MM.1S (cell line): ENCODE measurements around the gene RNF11.

Source experiments
- DNase-seq: peaks from one replicate; pipeline ENCODE4 v3.0.0-alpha.2; 2015
- H2AFZ ChIP-seq: fragments of 300-600 bp; sonication (generic); 2 replicates; pipeline ENCODE4 v1.6.0; 2016; ENCODE audit warnings: antibody characterized with exemption, low read length
- H3F3A ChIP-seq: fragments of 300-600 bp; sonication (generic); 2 replicates; pipeline ENCODE4 v1.6.1; 2016; ENCODE audit warnings: mild to moderate bottlenecking, antibody characterized with exemption, low read length, moderate library complexity, mixed read lengths; ENCODE audit not compliant: insufficient read depth
- H3K27ac ChIP-seq: fragments of 300-600 bp; sonication (generic); 2 replicates; pipeline ENCODE4 v1.5.1; 2016; ENCODE audit warnings: mild to moderate bottlenecking, low read length
- H3K27me3 ChIP-seq: fragments of 300-600 bp; sonication (generic); replicated peaks from 2 replicates; pipeline ENCODE4 v1.6.0; 2016; ENCODE audit warnings: low read length; ENCODE audit not compliant: insufficient read depth
- H3K36me3 ChIP-seq: fragments of 300-600 bp; sonication (generic); replicated peaks from 2 replicates; pipeline ENCODE4 v1.6.1; 2016; ENCODE audit warnings: mild to moderate bottlenecking, low read length, mixed read lengths; ENCODE audit not compliant: insufficient read depth
- H3K4me1 ChIP-seq: fragments of 300-600 bp; sonication (generic); 2 replicates; pipeline ENCODE4 v1.6.1; 2016; ENCODE audit warnings: low read length, mixed read lengths
- H3K4me2 ChIP-seq: fragments of 300-600 bp; sonication (generic); 2 replicates; pipeline ENCODE4 v1.6.0; 2016; ENCODE audit warnings: low read depth, low read length
- H3K4me3 ChIP-seq: fragments of 300-600 bp; sonication (generic); 2 replicates; pipeline ENCODE4 v1.5.1; 2016; ENCODE audit warnings: low read length, mixed read lengths
- H3K79me2 ChIP-seq: fragments of 300-600 bp; sonication (generic); 2 replicates; pipeline ENCODE4 v1.6.1; 2016; ENCODE audit warnings: mixed run types, low read length, mixed read lengths
- H3K9ac ChIP-seq: fragments of 300-600 bp; sonication (generic); 2 replicates; pipeline ENCODE4 v1.6.1; 2016; ENCODE audit warnings: low read length, mixed read lengths
- H3K9me2 ChIP-seq: fragments of 300-600 bp; sonication (generic); replicated peaks from 2 replicates; pipeline ENCODE4 v1.6.1; 2016; ENCODE audit warnings: mild to moderate bottlenecking, low read length, mixed read lengths; ENCODE audit not compliant: insufficient read depth
- H3K9me3 ChIP-seq: fragments of 300-600 bp; sonication (generic); replicated peaks from 2 replicates; pipeline ENCODE4 v1.6.1; 2016; ENCODE audit warnings: mild to moderate bottlenecking, low read length, mixed read lengths; ENCODE audit not compliant: insufficient read depth
- H4K20me1 ChIP-seq: fragments of 300-600 bp; sonication (generic); 2 replicates; pipeline ENCODE4 v1.6.1; 2016; ENCODE audit warnings: mild to moderate bottlenecking, low read length, moderate library complexity, mixed read lengths; ENCODE audit not compliant: insufficient read depth
- EZH2 ChIP-seq: fragments of 300-600 bp; sonication (generic); optimal IDR thresholded peaks from 2 replicates; pipeline ENCODE3; 2017; ENCODE audit warnings: low read depth, mild to moderate bottlenecking, antibody characterized with exemption, low read length, mixed read lengths
- EZH2phosphoT487 ChIP-seq: fragments of 300-600 bp; sonication (generic); IDR thresholded peaks from 2 replicates; pipeline ENCODE4 v1.6.1; 2018; ENCODE audit warnings: antibody characterized with exemption, low read length
- TF ChIP-seq, protein P1 (sequence below): fragments of 300-600 bp; sonication (generic); IDR thresholded peaks from 2 replicates; pipeline ENCODE4 v1.5.1; 2016; ENCODE audit warnings: antibody characterized with exemption, low read length, mixed read lengths

Gene RNF11

DNA sequence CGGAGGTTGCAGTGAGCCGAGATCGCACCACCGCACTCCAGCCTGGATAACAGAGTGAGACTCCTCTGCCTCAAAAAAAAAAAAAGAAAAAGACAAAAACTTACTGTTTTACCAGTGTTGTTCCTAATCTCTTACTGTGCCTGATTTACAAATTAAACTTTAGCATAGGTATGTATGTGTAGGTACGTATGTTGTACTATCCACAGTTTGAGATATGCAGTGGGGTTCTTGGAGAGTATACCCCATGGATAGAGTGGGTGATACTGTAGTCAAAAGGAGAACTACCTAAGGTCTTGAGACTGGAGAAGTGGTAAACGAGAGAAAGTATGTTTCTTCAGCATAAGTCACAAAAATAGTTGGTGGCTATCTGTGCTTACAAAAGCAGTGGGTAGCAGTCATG is 38.6 kb downstream of the RNF11 start:
- H4K20me1 ChIP-seq: no peaks in the 10 kb centered on the region
- H3K36me3 ChIP-seq: no peaks in the 10 kb centered on the region; the same call in 1 of the 2 replicates
- H3K9me2 ChIP-seq: no peaks in the 10 kb centered on the region
- no peak for DNase-seq
- no peaks in the 10 kb centered on the region for H3K9me3 ChIP-seq
- no peak overlapping the region for H3K4me2 ChIP-seq
- H3K27ac ChIP-seq: no peak overlapping the region
- H3F3A ChIP-seq: no peaks in the 10 kb centered on the region
- no peaks in the 10 kb centered on the region for H3K79me2 ChIP-seq
- TF ChIP-seq EZH2: no peak
- no peak for TF ChIP-seq EZH2phosphoT487
- TF ChIP-seq, protein P1, sequence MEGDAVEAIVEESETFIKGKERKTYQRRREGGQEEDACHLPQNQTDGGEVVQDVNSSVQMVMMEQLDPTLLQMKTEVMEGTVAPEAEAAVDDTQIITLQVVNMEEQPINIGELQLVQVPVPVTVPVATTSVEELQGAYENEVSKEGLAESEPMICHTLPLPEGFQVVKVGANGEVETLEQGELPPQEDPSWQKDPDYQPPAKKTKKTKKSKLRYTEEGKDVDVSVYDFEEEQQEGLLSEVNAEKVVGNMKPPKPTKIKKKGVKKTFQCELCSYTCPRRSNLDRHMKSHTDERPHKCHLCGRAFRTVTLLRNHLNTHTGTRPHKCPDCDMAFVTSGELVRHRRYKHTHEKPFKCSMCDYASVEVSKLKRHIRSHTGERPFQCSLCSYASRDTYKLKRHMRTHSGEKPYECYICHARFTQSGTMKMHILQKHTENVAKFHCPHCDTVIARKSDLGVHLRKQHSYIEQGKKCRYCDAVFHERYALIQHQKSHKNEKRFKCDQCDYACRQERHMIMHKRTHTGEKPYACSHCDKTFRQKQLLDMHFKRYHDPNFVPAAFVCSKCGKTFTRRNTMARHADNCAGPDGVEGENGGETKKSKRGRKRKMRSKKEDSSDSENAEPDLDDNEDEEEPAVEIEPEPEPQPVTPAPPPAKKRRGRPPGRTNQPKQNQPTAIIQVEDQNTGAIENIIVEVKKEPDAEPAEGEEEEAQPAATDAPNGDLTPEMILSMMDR: no peak
- H3K27me3 ChIP-seq: no peaks in the 10 kb centered on the region
- H2AFZ ChIP-seq: no peak overlapping the region
- H3K9ac ChIP-seq: no peak overlapping the region
- no peaks in the 10 kb centered on the region for H3K4me1 ChIP-seq
- no peak overlapping the region for H3K4me3 ChIP-seq

DNA sequence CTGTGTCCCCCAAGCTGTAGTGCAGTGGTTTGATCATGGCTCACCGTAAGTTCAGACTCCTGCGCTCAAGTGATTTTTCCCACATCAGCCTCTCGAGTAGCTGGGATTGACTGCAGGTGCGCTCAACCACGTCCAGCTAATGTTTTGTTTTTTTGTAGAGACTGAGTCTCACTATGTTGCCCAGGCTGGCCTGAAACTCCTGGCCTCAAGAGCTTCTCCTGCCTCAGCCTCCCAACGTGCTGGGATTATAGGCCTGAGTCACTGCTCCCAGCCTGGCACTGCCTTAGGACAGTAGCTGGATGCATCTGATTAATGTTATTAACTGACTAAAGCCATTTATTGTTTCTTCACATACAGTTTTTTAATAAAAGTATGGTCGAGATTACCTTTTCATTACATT is 40.2 kb downstream of the RNF11 start:
- no peaks in the 10 kb centered on the region for H4K20me1 ChIP-seq
- DNase-seq: no peak
- no peaks in the 10 kb centered on the region for H3K79me2 ChIP-seq

DNA sequence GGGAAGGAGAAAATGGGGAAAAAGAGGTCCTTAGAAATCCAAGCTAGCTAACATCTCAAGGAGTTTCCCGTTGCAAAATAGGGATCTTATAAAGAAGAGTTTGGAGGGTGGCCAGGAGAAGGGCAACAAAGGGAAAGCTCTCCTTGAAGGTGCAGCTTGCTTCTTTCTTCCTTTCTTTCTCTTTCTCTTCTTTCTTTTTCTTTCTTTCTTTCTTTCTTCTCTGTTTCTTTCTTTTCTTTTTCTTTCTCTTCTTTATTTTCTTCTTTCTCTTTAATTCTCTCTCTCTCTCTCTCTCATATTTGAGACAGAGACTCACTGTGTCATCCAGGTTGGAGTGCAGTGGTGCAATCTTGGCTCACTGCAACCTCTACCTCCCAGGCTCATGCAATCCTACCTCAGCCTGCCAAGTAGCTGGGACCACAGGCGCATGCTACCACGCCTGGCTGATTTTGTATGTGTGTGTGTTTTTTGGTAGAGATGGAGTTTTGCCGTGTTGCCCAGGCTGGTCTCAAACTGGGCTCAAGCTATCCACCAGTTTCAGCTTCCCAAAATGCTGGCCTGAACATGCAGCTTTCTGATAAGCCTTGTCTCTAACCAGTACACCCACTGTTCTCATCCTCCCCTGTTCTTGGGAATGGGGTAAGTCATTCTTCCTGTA is 44.4 kb downstream of the RNF11 start:
- H3K4me1 ChIP-seq: no peaks in the 10 kb centered on the region
- H3K9me3 ChIP-seq: no peaks in the 10 kb centered on the region
- TF ChIP-seq, protein P1: no peak
- TF ChIP-seq EZH2: no peak
- TF ChIP-seq EZH2phosphoT487: no peak
- H3K4me2 ChIP-seq: no peak overlapping the region
- no peaks in the 10 kb centered on the region for H3K9me2 ChIP-seq
- DNase-seq: no peak
- no peak overlapping the region for H3K9ac ChIP-seq
- no peak overlapping the region for H3K27ac ChIP-seq
- no peaks in the 10 kb centered on the region for H4K20me1 ChIP-seq
- no peak overlapping the region for H3K4me3 ChIP-seq
- H2AFZ ChIP-seq: no peak overlapping the region
- H3K36me3 ChIP-seq: no peaks in the 10 kb centered on the region
- no peaks in the 10 kb centered on the region for H3K27me3 ChIP-seq
- no peaks in the 10 kb centered on the region for H3F3A ChIP-seq
- no peaks in the 10 kb centered on the region for H3K79me2 ChIP-seq

More for the DNA sequence above, 40.2 kb downstream of the RNF11 start:
- H3K9me3 ChIP-seq: no peaks in the 10 kb centered on the region
- H3K9ac ChIP-seq: no peak overlapping the region
- H2AFZ ChIP-seq: no peak overlapping the region
- TF ChIP-seq, protein P1: no peak
- no peak for TF ChIP-seq EZH2phosphoT487
- TF ChIP-seq EZH2: no peak
- no peak overlapping the region for H3K27ac ChIP-seq
- H3K9me2 ChIP-seq: no peaks in the 10 kb centered on the region
- no peaks in the 10 kb centered on the region; the same call in 1 of the 2 replicates for H3K36me3 ChIP-seq
- no peaks in the 10 kb centered on the region for H3F3A ChIP-seq
- no peaks in the 10 kb centered on the region for H3K4me1 ChIP-seq
- no peak overlapping the region for H3K4me3 ChIP-seq
- no peaks in the 10 kb centered on the region for H3K27me3 ChIP-seq
- no peak overlapping the region for H3K4me2 ChIP-seq
